NB4 (cell line): ENCODE data around the gene SLC51B.

Source experiments
- DNase-seq: peaks from one replicate; pipeline ENCODE4 v3.0.0; 2010; ENCODE audit warnings: low read depth
- H3K4me3 ChIP-seq: one replicate; pipeline ENCODE4 v1.5.1; 2011; ENCODE audit warnings: mild to moderate bottlenecking, low read depth, low read length, moderate library complexity
- MYC ChIP-seq: IDR thresholded peaks from 2 replicates; pipeline ENCODE4 v1.6.1; 2011; ENCODE audit warnings: low read depth, low read length
- POLR2A ChIP-seq: IDR thresholded peaks from 2 replicates; pipeline ENCODE4 v1.6.1; 2011; ENCODE audit warnings: mild to moderate bottlenecking; ENCODE audit not compliant: insufficient read length; ENCODE audit errors: extremely low read depth
- TF ChIP-seq, protein P1 (sequence below): IDR thresholded peaks from one replicate; pipeline ENCODE4 v1.5.1; 2012; ENCODE audit warnings: low read depth, low read length
- TF ChIP-seq, protein P2 (sequence below): IDR thresholded peaks from 2 replicates; pipeline ENCODE4 v1.6.1; 2011; ENCODE audit warnings: low read depth, low read length

Gene SLC51B

GRCh38 chr15:65076486-65077290, 31.5 kb downstream of the SLC51B start, which contains the start of gene KBTBD13:
KBTBD13 (plus strand) TSS chr15:65076746; CDS start chr15:65076816, 70 bp downstream.
- no peak within 1 kb of the TSS for H3K4me3 ChIP-seq
- no peak for DNase-seq
- TF ChIP-seq MYC, result no peak
- TF ChIP-seq POLR2A, result no peak
- TF ChIP-seq, protein P1, sequence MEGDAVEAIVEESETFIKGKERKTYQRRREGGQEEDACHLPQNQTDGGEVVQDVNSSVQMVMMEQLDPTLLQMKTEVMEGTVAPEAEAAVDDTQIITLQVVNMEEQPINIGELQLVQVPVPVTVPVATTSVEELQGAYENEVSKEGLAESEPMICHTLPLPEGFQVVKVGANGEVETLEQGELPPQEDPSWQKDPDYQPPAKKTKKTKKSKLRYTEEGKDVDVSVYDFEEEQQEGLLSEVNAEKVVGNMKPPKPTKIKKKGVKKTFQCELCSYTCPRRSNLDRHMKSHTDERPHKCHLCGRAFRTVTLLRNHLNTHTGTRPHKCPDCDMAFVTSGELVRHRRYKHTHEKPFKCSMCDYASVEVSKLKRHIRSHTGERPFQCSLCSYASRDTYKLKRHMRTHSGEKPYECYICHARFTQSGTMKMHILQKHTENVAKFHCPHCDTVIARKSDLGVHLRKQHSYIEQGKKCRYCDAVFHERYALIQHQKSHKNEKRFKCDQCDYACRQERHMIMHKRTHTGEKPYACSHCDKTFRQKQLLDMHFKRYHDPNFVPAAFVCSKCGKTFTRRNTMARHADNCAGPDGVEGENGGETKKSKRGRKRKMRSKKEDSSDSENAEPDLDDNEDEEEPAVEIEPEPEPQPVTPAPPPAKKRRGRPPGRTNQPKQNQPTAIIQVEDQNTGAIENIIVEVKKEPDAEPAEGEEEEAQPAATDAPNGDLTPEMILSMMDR, result no peak
- TF ChIP-seq, protein P2, sequence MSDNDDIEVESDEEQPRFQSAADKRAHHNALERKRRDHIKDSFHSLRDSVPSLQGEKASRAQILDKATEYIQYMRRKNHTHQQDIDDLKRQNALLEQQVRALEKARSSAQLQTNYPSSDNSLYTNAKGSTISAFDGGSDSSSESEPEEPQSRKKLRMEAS, result no peak

DNA sequence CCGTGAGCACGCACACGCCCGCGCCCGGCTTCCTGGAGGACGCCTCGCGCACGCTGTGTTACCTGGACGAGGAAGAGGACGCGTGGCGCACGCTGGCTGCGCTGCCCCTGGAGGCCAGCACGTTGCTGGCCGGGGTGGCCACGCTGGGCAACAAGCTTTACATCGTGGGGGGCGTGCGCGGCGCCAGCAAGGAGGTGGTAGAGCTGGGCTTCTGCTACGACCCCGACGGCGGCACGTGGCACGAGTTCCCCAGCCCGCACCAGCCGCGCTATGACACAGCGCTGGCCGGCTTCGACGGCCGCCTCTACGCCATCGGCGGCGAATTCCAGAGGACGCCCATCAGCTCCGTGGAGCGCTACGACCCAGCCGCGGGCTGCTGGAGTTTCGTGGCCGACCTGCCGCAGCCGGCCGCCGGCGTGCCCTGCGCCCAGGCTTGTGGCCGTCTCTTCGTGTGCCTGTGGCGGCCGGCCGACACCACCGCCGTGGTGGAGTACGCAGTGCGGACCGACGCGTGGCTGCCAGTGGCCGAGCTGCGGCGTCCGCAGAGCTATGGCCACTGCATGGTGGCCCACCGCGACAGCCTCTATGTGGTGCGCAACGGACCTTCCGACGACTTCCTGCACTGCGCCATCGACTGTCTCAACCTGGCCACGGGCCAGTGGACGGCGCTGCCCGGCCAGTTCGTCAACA, 32.2 kb downstream of the SLC51B start:
- H3K4me3 ChIP-seq, result no peak overlapping the region
- no peak for DNase-seq
- TF ChIP-seq, protein P1, result no peak
- TF ChIP-seq POLR2A (no peak), MYC (no peak)
- TF ChIP-seq, protein P2, result no peak

GRCh38 chr15:65077981-65078352, 32.8 kb downstream of the SLC51B start:
- peak; percentile 42 for DNase-seq
- no peak for TF ChIP-seq POLR2A
- TF ChIP-seq, protein P2, result no peak
- TF ChIP-seq, protein P1, result no peak
- no peak overlapping the region for H3K4me3 ChIP-seq

- no peak overlapping the region for H3K4me3 ChIP-seq
- no peak for DNase-seq
- TF ChIP-seq, protein P2, result no peak
- no peak for TF ChIP-seq POLR2A
- TF ChIP-seq, protein P1, result no peak
These were observed 34.4 kb downstream of the SLC51B start for GRCh38 chr15:65079580-65079979.

DNA sequence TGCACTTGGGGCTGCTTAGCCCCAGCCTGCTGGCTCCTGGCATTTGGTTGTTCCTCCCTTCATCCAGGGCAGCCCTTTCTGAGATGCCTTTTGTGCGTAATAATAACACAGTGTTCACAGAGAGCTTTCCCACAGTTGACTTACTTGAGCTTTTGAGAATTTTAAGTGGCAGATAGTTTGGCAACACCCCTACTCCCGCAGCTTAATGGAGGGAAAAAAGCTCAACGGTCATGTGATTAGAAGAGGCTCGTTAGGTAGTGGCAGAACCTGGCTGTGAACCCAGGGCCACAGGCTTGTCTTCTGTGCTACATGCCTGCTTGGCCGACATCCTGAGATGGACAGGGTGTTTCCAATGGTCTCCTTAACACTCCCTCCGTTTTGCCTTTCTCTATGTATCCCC, 36.1 kb downstream of the SLC51B start:
- TF ChIP-seq, protein P1, result no peak
- TF ChIP-seq MYC (no peak), POLR2A (no peak)
- TF ChIP-seq, protein P2, result no peak
- H3K4me3 ChIP-seq, result no peak overlapping the region
- no peak for DNase-seq
